ENCODE data around the gene TYW1B.
"Not testable (repeated sequence)": the region's sequence is repeated elsewhere in the genome, so short reads cannot be mapped to it uniquely, and the experiment has no call there.

TYW1B gene

GRCh38 chr7:72754312-72754711 lies 73.7 kb downstream of the TYW1B start:
- no peak for DNase-seq (ENCODE audit: low spot score)

- DNase-seq (ENCODE audit: low spot score) = no peak
Observed at GRCh38 chr7:72753781-72754180, 74.2 kb downstream of the TYW1B start.

GRCh38 chr7:72753229-72753628 lies 74.8 kb downstream of the TYW1B start:
- not testable (repeated sequence) for DNase-seq (ENCODE audit: low spot score)

GRCh38 chr7:72751978-72752377 lies 76.0 kb downstream of the TYW1B start:
- DNase-seq (ENCODE audit: low spot score) = no peak

- no peak for DNase-seq (ENCODE audit: low spot score)
Observed at GRCh38 chr7:72751378-72751777, 76.6 kb downstream of the TYW1B start.

- DNase-seq (ENCODE audit: low spot score) = not testable (repeated sequence)
Observed at GRCh38 chr7:72748649-72749048, 79.4 kb downstream of the TYW1B start.

- DNase-seq (ENCODE audit: low spot score) = not testable (repeated sequence)
Observed at GRCh38 chr7:72744244-72744926, 83.6 kb downstream of the TYW1B start.

GRCh38 chr7:72743801-72744200 lies 84.2 kb downstream of the TYW1B start:
- DNase-seq (ENCODE audit: low spot score) = not testable (repeated sequence)

GRCh38 chr7:72739716-72740115 lies 88.3 kb downstream of the TYW1B start:
- DNase-seq (ENCODE audit: low spot score) = not testable (repeated sequence)

GRCh38 chr7:72735855-72736254 lies 92.1 kb downstream of the TYW1B start:
- not testable (repeated sequence) for DNase-seq (ENCODE audit: low spot score)

- not testable (repeated sequence) for DNase-seq (ENCODE audit: low spot score)
Observed at GRCh38 chr7:72730815-72731214, 97.2 kb downstream of the TYW1B start.

GRCh38 chr7:72730384-72730783 lies 97.6 kb downstream of the TYW1B start:
- DNase-seq (ENCODE audit: low spot score) = not testable (repeated sequence)

- DNase-seq (ENCODE audit: low spot score) = not testable (repeated sequence)
Observed at GRCh38 chr7:72729130-72729529, 98.9 kb downstream of the TYW1B start.

GRCh38 chr7:72722694-72723093 lies 105.3 kb downstream of the TYW1B start:
- not testable (repeated sequence) for DNase-seq (ENCODE audit: low spot score)

- not testable (repeated sequence) for DNase-seq (ENCODE audit: low spot score)
Observed at GRCh38 chr7:72720890-72721289, 107.1 kb downstream of the TYW1B start.

GRCh38 chr7:72717252-72717774 lies 110.7 kb downstream of the TYW1B start:
- not testable (repeated sequence) for DNase-seq (ENCODE audit: low spot score)

GRCh38 chr7:72711927-72712326 lies 116.1 kb downstream of the TYW1B start:
- not testable (repeated sequence) for DNase-seq (ENCODE audit: low spot score)

- no peak for DNase-seq (ENCODE audit: low spot score)
Observed at GRCh38 chr7:72710983-72711382, 117.0 kb downstream of the TYW1B start.

- no peak for DNase-seq (ENCODE audit: low spot score)
Observed at GRCh38 chr7:72709909-72710308, 118.1 kb downstream of the TYW1B start.

- DNase-seq (ENCODE audit: low spot score) = not testable (repeated sequence)
Observed at GRCh38 chr7:72708371-72709050, 119.5 kb downstream of the TYW1B start.

- no peak for DNase-seq (ENCODE audit: low spot score)
Observed at GRCh38 chr7:72706521-72706920, 121.5 kb downstream of the TYW1B start.

- not testable (repeated sequence) for DNase-seq (ENCODE audit: low spot score)
Observed at GRCh38 chr7:72705693-72706092, 122.3 kb downstream of the TYW1B start.

GRCh38 chr7:72704894-72705293 lies 123.1 kb downstream of the TYW1B start:
- no peak for DNase-seq (ENCODE audit: low spot score)

Data from HuH-7.5 (cell line).